HG03135 (cell line): ENCODE data around the gene MSN.

Experiments used
- ATAC-seq: cut with Tn5 transposase; IDR thresholded peaks from one replicate; pipeline ENCODE4 v1.9.1; 2021; ENCODE audit warnings: mild to moderate bottlenecking, moderate library complexity; ENCODE audit not compliant: unreplicated experiment

The MSN gene

GRCh38 chrX:65671966-65672365, 4.5 kb downstream of the MSN start:
- ATAC-seq, result no peak

- no peak for ATAC-seq
Measured at GRCh38 chrX:65673857-65674203, 6.4 kb downstream of the MSN start.

- ATAC-seq, result no peak
Measured at GRCh38 chrX:65674204-65674893, 6.9 kb downstream of the MSN start.

- ATAC-seq, result no peak
Measured at GRCh38 chrX:65677954-65678469, 10.6 kb downstream of the MSN start.

- no peak for ATAC-seq
Measured at GRCh38 chrX:65679071-65679540, 11.7 kb downstream of the MSN start.

- no peak for ATAC-seq
Measured at GRCh38 chrX:65681810-65682209, 14.4 kb downstream of the MSN start.

GRCh38 chrX:65685112-65685511, 17.7 kb downstream of the MSN start:
- ATAC-seq, result no peak

- no peak for ATAC-seq
Measured at GRCh38 chrX:65686236-65686635, 18.8 kb downstream of the MSN start.

- no peak for ATAC-seq
Measured at GRCh38 chrX:65687367-65687766, 19.9 kb downstream of the MSN start.

- peak; percentile 95 for ATAC-seq
Measured at GRCh38 chrX:65688403-65688871, 21.0 kb downstream of the MSN start.

GRCh38 chrX:65689377-65689776, 21.9 kb downstream of the MSN start:
- no peak for ATAC-seq

- ATAC-seq, result no peak
Measured at GRCh38 chrX:65690057-65690855, 22.8 kb downstream of the MSN start.

GRCh38 chrX:65695849-65696449, 28.5 kb downstream of the MSN start:
- no peak for ATAC-seq

GRCh38 chrX:65696613-65697012, 29.2 kb downstream of the MSN start:
- ATAC-seq, result no peak

GRCh38 chrX:65697211-65697641, 29.8 kb downstream of the MSN start:
- ATAC-seq, result no peak

GRCh38 chrX:65697915-65698796, 30.7 kb downstream of the MSN start:
- peak; percentile 67 for ATAC-seq

GRCh38 chrX:65702956-65703355, 35.5 kb downstream of the MSN start:
- ATAC-seq, result no peak

GRCh38 chrX:65705439-65705838, 38.0 kb downstream of the MSN start:
- ATAC-seq, result no peak

GRCh38 chrX:65706041-65706828, 38.8 kb downstream of the MSN start:
- ATAC-seq, result no peak

GRCh38 chrX:65707151-65707550, 39.7 kb downstream of the MSN start:
- no peak for ATAC-seq
